Esophagus squamous epithelium (tissue), 5 donors: ENCODE results near the gene REST. TPM values are rescaled to one million over a fixed set of nuclear protein-coding genes. Genes with fewer than 3 reads are reported as not detected.
"Not testable (repeated sequence)": the region's sequence is repeated elsewhere in the genome, so short reads cannot be mapped to it uniquely, and the experiment has no call there.

Experiments used
- DNase-seq: peaks from one replicate; lab custom pipeline; 2025; lab: John Stamatoyannopoulos, UW
- H3K27ac ChIP-seq, 4 donors: fragments of 200-600 bp; sonication (generic); one replicate each; pipeline ENCODE4 v1.5.1; 2016 to 2019; ENCODE audit warnings: mild to moderate bottlenecking in 1 of 4
- H3K27me3 ChIP-seq, 4 donors: fragments of 200-600 bp; sonication (generic); 1 replicate in 3 of 4; 2 replicates in 1 of 4; pipeline versions ENCODE4 v1.5.1 to v1.6.0; 2017 to 2021; ENCODE audit warnings: antibody characterized with exemption in 1 of 4
- H3K36me3 ChIP-seq, 3 donors: fragments of 200-600 bp; sonication (generic); one replicate each; pipeline ENCODE4 v1.5.1; 2016 to 2019
- H3K4me1 ChIP-seq, 3 donors: fragments of 200-600 bp; sonication (generic); one replicate each; pipeline ENCODE4 v1.5.1; 2017 to 2019
- H3K4me3 ChIP-seq, 4 donors: fragments of 200-600 bp; sonication (generic); 1 replicate in 3 of 4; 2 replicates in 1 of 4; pipeline ENCODE4 v1.5.1; 2016 to 2019; ENCODE audit warnings: mild to moderate bottlenecking in 2 of 4, moderate library complexity in 1 of 4
- H3K9me3 ChIP-seq, 3 donors: fragments of 200-600 bp; sonication (generic); one replicate each; pipeline ENCODE4 v1.5.1; 2016 to 2019
- CTCF ChIP-seq, 6 experiments: fragments of 450-650 bp in 4 of 6; fragments of 200-600 bp in 2 of 6; sonication (generic) in 2 of 6; IDR thresholded peaks; one replicate each; pipeline ENCODE4 v1.5.1; 2016 to 2019; ENCODE audit warnings: antibody characterized with exemption in 6 of 6, mild to moderate bottlenecking in 4 of 6, moderate library complexity in 4 of 6
- POLR2A ChIP-seq, 4 donors: fragments of 450-650 bp; IDR thresholded peaks; one replicate each; pipeline ENCODE4 v1.6.1; 2017; ENCODE audit warnings: antibody characterized with exemption in 4 of 4, mild to moderate bottlenecking in 4 of 4, moderate library complexity in 3 of 4
- WGBS, 2 donors: methylation state at CpG; one replicate each; pipeline ENCODE4 v1.1.5; 2018; 5-methylcytosine and 5-hydroxymethylcytosine counted together
- intact Hi-C: fragments of 100-400 bp; cut with DNase I; formaldehyde crosslinking; loops from one replicate; pipeline ENCODE4 v1.15.0; 2022
- total RNA-seq, 4 donors: library from RNA; depleted of rRNA; stranded (reverse); fragments of >200 nt; gene quantifications; one replicate each; pipeline ENCODE4 v1.1.0, GENCODE V29; 2016
- donor health status: DM: yes; HTN: yes; CAD: no.

REST gene
- total RNA-seq, 4 donors from 2014 or later: 19.3 to 28.3 (median 22.7) TPM

- Histone ChIP-seq H3K4me1 (peaks cover 0 to 5% (median 0%) of the 10 kb centered on the region in 3 donors), H3K27me3 (no peaks in the 10 kb centered on the region), H3K36me3 (no peaks in the 10 kb centered on the region), H3K27ac (no peak overlapping the region), H3K4me3 (no peak overlapping the region), H3K9me3 (no peaks in the 10 kb centered on the region)
- intact Hi-C loops: no loop called here
- TF ChIP-seq POLR2A (IDR thresholded peaks at IDR 0.05) (no peak), CTCF (IDR thresholded peaks at IDR 0.05) (no peak)
- DNase-seq: no peak
- WGBS, 2 donors: 80 to 95% methylated on average over 4 of the region's 4 CpGs
These were observed 31.4 kb upstream of the REST start for GRCh38 chr4:56876264-56876663.

- no peak for DNase-seq
- intact Hi-C loops: no loop called here
- TF ChIP-seq POLR2A (IDR thresholded peaks at IDR 0.05) (no peak), CTCF (IDR thresholded peaks at IDR 0.05) (no peak)
These were observed 27.7 kb upstream of the REST start for GRCh38 chr4:56879996-56880395.

GRCh38 chr4:56880572-56880971 is 27.1 kb upstream of the REST start:
- Histone ChIP-seq H3K9me3 (no peaks in the 10 kb centered on the region), H3K36me3 (no peaks in the 10 kb centered on the region), H3K4me1 (peaks cover 0 to 7% (median 0%) of the 10 kb centered on the region in 3 donors), H3K27ac (no peak overlapping the region), H3K27me3 (no peaks in the 10 kb centered on the region), H3K4me3 (no peak overlapping the region)
- no peak for DNase-seq
- intact Hi-C loops: no loop called here
- WGBS, 2 donors: 79 to 85% methylated on average over 5 of the region's 5 CpGs
- TF ChIP-seq POLR2A (IDR thresholded peaks at IDR 0.05) (no peak), CTCF (IDR thresholded peaks at IDR 0.05) (no peak)

More at GRCh38 chr4:56879996-56880395, 27.7 kb upstream of the REST start:
- Histone ChIP-seq H3K27me3 (no peaks in the 10 kb centered on the region), H3K4me3 (no peak overlapping the region), H3K4me1 (peaks cover 0 to 7% (median 0%) of the 10 kb centered on the region in 3 donors), H3K27ac (no peak overlapping the region), H3K9me3 (no peaks in the 10 kb centered on the region), H3K36me3 (no peaks in the 10 kb centered on the region)
- WGBS, 2 donors: 40 to 58% methylated on average over 3 of the region's 3 CpGs

- not testable (repeated sequence) for DNase-seq
These were observed 23.2 kb upstream of the REST start for GRCh38 chr4:56884511-56884910.

GRCh38 chr4:56892691-56893090 is 15.0 kb upstream of the REST start:
- no peaks in the 10 kb centered on the region for H3K27me3 ChIP-seq
- H3K4me1 ChIP-seq: no peaks in the 10 kb centered on the region
- 100% methylated on average over 1 of the region's 1 CpG; no CpG with 5 or more reads in 1 of the 2 donors for WGBS, 2 donors
- no peak overlapping the region for H3K27ac ChIP-seq
- intact Hi-C loops: no loop called here
- H3K4me3 ChIP-seq: no peak overlapping the region
- H3K9me3 ChIP-seq: no peaks in the 10 kb centered on the region
- DNase-seq: no peak
- TF ChIP-seq POLR2A (IDR thresholded peaks at IDR 0.05) (no peak), CTCF (IDR thresholded peaks at IDR 0.05) (no peak)
- no peaks in the 10 kb centered on the region for H3K36me3 ChIP-seq

More at GRCh38 chr4:56884511-56884910, 23.2 kb upstream of the REST start:
- peak overlapping the region in 1 of 4 donors; percentile 10 for H3K4me3 ChIP-seq
- H3K4me1 ChIP-seq, intact Hi-C loops, H3K27ac ChIP-seq, H3K36me3 ChIP-seq, H3K9me3 ChIP-seq, H3K27me3 ChIP-seq: not testable (repeated sequence)
- WGBS, 2 donors: 40 to 58% methylated on average over 3 of the region's 3 CpGs

- H3K27ac ChIP-seq, H3K27me3 ChIP-seq, H3K36me3 ChIP-seq, H3K9me3 ChIP-seq, H3K4me3 ChIP-seq, DNase-seq, H3K4me1 ChIP-seq, intact Hi-C loops: not testable (repeated sequence)
- WGBS, 2 donors: 94 to 100% methylated on average over 1 to 6 of the region's 17 CpGs
These were observed 9.9 kb upstream of the REST start for GRCh38 chr4:56897842-56898241.

- H3K36me3 ChIP-seq, H3K4me1 ChIP-seq, H3K27ac ChIP-seq, H3K27me3 ChIP-seq, intact Hi-C loops, H3K9me3 ChIP-seq, H3K4me3 ChIP-seq, DNase-seq: not testable (repeated sequence)
- 92 to 94% methylated on average over 4 of the region's 5 CpGs for WGBS, 2 donors
These were observed 7.5 kb upstream of the REST start for GRCh38 chr4:56900186-56900585.
